KG1 (cell line): ENCODE data around the gene MAP3K5.

Experiments used
- DNase-seq: peaks from one replicate; lab custom pipeline; 2025; lab: John Stamatoyannopoulos, UW

Gene MAP3K5

GRCh38 chr6:136511926-136512325 lies 280.4 kb downstream of the MAP3K5 start:
- DNase-seq = no peak

GRCh38 chr6:136511397-136511796 lies 280.9 kb downstream of the MAP3K5 start:
- DNase-seq = no peak

- DNase-seq = no peak
Measured at GRCh38 chr6:136510782-136511181, 281.5 kb downstream of the MAP3K5 start.

- no peak for DNase-seq
Measured at GRCh38 chr6:136510299-136510698, 282.0 kb downstream of the MAP3K5 start.

- DNase-seq = no peak
Measured at GRCh38 chr6:136508725-136509392, 283.4 kb downstream of the MAP3K5 start.
